Astrocyte (in vitro differentiated cells and primary cell): Measurements from ENCODE around the gene TUBB4B. TPM values are rescaled to one million over a fixed set of nuclear protein-coding genes. Genes with fewer than 3 reads are reported as not detected.

Experiments used
- DNase-seq: peaks from one replicate; pipeline ENCODE4 v3.0.0-alpha.2; 2010; ENCODE audit warnings: low read depth
- FAIRE-seq: peaks from 2 replicates; lab custom pipeline; 2011; peaks lifted over from hg19 to GRCh38; lab: Jason Lieb, UNC
- H2AFZ ChIP-seq: 2 replicates; pipeline ENCODE4 v1.6.0; 2012; ENCODE audit warnings: low read depth, low read length, inconsistent platforms
- H3K27ac ChIP-seq: 2 replicates; pipeline ENCODE4 v1.5.1; 2011; ENCODE audit warnings: low read depth, low read length, inconsistent platforms
- H3K27me3 ChIP-seq: 2 replicates; pipeline ENCODE4 v1.6.0; 2011; ENCODE audit warnings: low read length, inconsistent platforms; ENCODE audit not compliant: insufficient read depth
- H3K36me3 ChIP-seq: 2 replicates; pipeline ENCODE4 v1.5.1; 2011; ENCODE audit warnings: low read length, inconsistent platforms; ENCODE audit not compliant: insufficient read depth
- H3K4me1 ChIP-seq: 2 replicates; pipeline ENCODE4 v1.5.1; 2011; ENCODE audit warnings: low read length, inconsistent platforms; ENCODE audit not compliant: insufficient read depth
- H3K4me2 ChIP-seq: 2 replicates; pipeline ENCODE4 v1.6.0; 2012; ENCODE audit warnings: low read length, inconsistent platforms
- H3K4me3 ChIP-seq: 2 replicates; pipeline ENCODE4 v1.5.1; 2011; ENCODE audit warnings: low read depth, mild to moderate bottlenecking, low read length, inconsistent platforms; ENCODE audit not compliant: insufficient read depth
- H3K79me2 ChIP-seq: 2 replicates; pipeline ENCODE4 v1.6.0; 2012; ENCODE audit warnings: mild to moderate bottlenecking, low read length, inconsistent platforms; ENCODE audit not compliant: insufficient read depth
- H3K9ac ChIP-seq: 2 replicates; pipeline ENCODE4 v1.6.0; 2012; ENCODE audit warnings: mild to moderate bottlenecking, low read length, inconsistent platforms
- H3K9me3 ChIP-seq: 2 replicates; pipeline ENCODE4 v1.5.1; 2012; ENCODE audit warnings: low read depth, mild to moderate bottlenecking, low read length, inconsistent platforms; ENCODE audit not compliant: insufficient read depth
- H4K20me1 ChIP-seq: 2 replicates; pipeline ENCODE4 v1.6.0; 2012; ENCODE audit warnings: low read length, inconsistent platforms; ENCODE audit not compliant: insufficient read depth
- H3K27ac Mint-ChIP-seq: one replicate; pipeline ENCODE4 v1.8.0; 2021; ENCODE audit warnings: mild to moderate bottlenecking, mixed read lengths; ENCODE audit not compliant: unreplicated experiment
- H3K27me3 Mint-ChIP-seq: one replicate; pipeline ENCODE4 v1.8.0; 2021; ENCODE audit warnings: low read depth, mixed read lengths; ENCODE audit not compliant: unreplicated experiment
- H3K36me3 Mint-ChIP-seq: one replicate; pipeline ENCODE4 v1.8.0; 2021; ENCODE audit warnings: low read depth, mixed read lengths; ENCODE audit not compliant: unreplicated experiment
- H3K4me1 Mint-ChIP-seq: one replicate; pipeline ENCODE4 v1.8.0; 2021; ENCODE audit warnings: low read depth, mixed read lengths; ENCODE audit not compliant: unreplicated experiment
- H3K4me3 Mint-ChIP-seq: one replicate; pipeline ENCODE4 v1.8.0; 2021; ENCODE audit warnings: mild to moderate bottlenecking, moderate library complexity, mixed read lengths; ENCODE audit not compliant: unreplicated experiment
- H3K9me3 Mint-ChIP-seq: one replicate; pipeline ENCODE4 v1.8.0; 2021; ENCODE audit warnings: mild to moderate bottlenecking, mixed read lengths; ENCODE audit not compliant: unreplicated experiment
- EZH2 ChIP-seq: IDR thresholded peaks from 2 replicates; pipeline ENCODE4 v1.6.1; 2012; ENCODE audit warnings: mild to moderate bottlenecking, low read length, inconsistent platforms; ENCODE audit not compliant: insufficient read depth
- total RNA-seq: library from RNA; stranded (reverse); gene quantifications from 2 replicates; pipeline ENCODE4 v1.2.1, GENCODE V29; 2021
- TF ChIP-seq, protein P1 (sequence below): IDR thresholded peaks from 2 replicates; pipeline ENCODE4 v1.5.1; 2011; ENCODE audit warnings: low read depth, mild to moderate bottlenecking, inconsistent platforms, low read length, moderate library complexity; ENCODE audit not compliant: insufficient read depth

Gene TUBB4B
- total RNA-seq, 1 donor from 2014 or later: 218 TPM

- TF ChIP-seq, protein P1, sequence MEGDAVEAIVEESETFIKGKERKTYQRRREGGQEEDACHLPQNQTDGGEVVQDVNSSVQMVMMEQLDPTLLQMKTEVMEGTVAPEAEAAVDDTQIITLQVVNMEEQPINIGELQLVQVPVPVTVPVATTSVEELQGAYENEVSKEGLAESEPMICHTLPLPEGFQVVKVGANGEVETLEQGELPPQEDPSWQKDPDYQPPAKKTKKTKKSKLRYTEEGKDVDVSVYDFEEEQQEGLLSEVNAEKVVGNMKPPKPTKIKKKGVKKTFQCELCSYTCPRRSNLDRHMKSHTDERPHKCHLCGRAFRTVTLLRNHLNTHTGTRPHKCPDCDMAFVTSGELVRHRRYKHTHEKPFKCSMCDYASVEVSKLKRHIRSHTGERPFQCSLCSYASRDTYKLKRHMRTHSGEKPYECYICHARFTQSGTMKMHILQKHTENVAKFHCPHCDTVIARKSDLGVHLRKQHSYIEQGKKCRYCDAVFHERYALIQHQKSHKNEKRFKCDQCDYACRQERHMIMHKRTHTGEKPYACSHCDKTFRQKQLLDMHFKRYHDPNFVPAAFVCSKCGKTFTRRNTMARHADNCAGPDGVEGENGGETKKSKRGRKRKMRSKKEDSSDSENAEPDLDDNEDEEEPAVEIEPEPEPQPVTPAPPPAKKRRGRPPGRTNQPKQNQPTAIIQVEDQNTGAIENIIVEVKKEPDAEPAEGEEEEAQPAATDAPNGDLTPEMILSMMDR: no peak
- TF ChIP-seq EZH2: no peak
- no peak overlapping the region for H3K4me2 ChIP-seq
- H3K9me3 ChIP-seq: no peaks in the 10 kb centered on the region
- H3K27me3 ChIP-seq: no peaks in the 10 kb centered on the region
- Mint-ChIP-seq H3K9me3 (no peaks in the 10 kb centered on the region), H3K36me3 (peaks cover 7% of the 10 kb centered on the region), H3K4me1 (peaks cover 4% of the 10 kb centered on the region), H3K27me3 (no peaks in the 10 kb centered on the region), H3K27ac (no peak overlapping the region), H3K4me3 (no peak overlapping the region)
- no peak overlapping the region for H3K27ac ChIP-seq
- H2AFZ ChIP-seq: no peak overlapping the region
- no peak overlapping the region for H3K4me3 ChIP-seq
- H4K20me1 ChIP-seq: peaks cover 41% of the 10 kb centered on the region
- H3K9ac ChIP-seq: no peak overlapping the region
- H3K4me1 ChIP-seq: peaks cover 14% of the 10 kb centered on the region
- FAIRE-seq (no peak), DNase-seq (no peak)
- H3K36me3 ChIP-seq: peaks cover 8% of the 10 kb centered on the region
- peaks cover 15% of the 10 kb centered on the region for H3K79me2 ChIP-seq
These were observed 32.7 kb downstream of the TUBB4B start for GRCh38 chr9:137273611-137274320.

DNA sequence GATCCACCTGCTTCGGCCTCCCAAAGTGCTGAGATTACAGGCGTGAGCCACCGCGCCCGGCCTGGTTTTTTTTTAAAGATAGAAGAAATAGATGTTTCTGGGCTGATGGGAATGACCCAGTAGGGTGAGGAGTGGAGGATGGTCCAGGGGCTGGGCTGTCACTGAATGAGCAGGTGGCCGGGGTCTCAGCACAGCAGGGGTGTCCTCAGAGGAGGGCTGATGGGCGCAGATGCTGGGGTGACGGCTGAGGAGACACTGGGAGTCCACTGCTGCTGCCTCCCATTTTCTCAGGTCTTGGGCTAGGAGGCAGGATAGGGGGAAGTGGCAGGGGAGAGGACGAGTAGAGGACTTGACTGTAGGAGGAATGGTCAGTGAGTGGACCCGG is 34.1 kb downstream of the TUBB4B start:
- Histone ChIP-seq H3K9me3 (no peaks in the 10 kb centered on the region), H3K4me1 (peaks cover 20% of the 10 kb centered on the region), H2AFZ (no peak overlapping the region), H3K4me2 (no peak overlapping the region), H3K79me2 (peaks cover 24% of the 10 kb centered on the region), H3K27me3 (no peaks in the 10 kb centered on the region), H3K27ac (no peak overlapping the region), H3K4me3 (no peak overlapping the region), H4K20me1 (peaks cover 45% of the 10 kb centered on the region), H3K36me3 (no peaks in the 10 kb centered on the region), H3K9ac (no peak overlapping the region)
- DNase-seq (no peak), FAIRE-seq (no peak)
- Mint-ChIP-seq H3K27ac (no peak overlapping the region), H3K9me3 (no peaks in the 10 kb centered on the region), H3K27me3 (no peaks in the 10 kb centered on the region), H3K4me3 (peak overlapping the region; percentile 61), H3K36me3 (peaks cover 3% of the 10 kb centered on the region), H3K4me1 (peaks cover 4% of the 10 kb centered on the region)
- TF ChIP-seq, protein P1: no peak
- no peak for TF ChIP-seq EZH2
